Globus pallidus (tissue), 1 donor: ENCODE measurements around the gene KCNQ1.
"Not testable (repeated sequence)": the region's sequence is repeated elsewhere in the genome, so short reads cannot be mapped to it uniquely, and the experiment has no call there.

ENCODE experiments used
- DNase-seq: peaks from one replicate; pipeline ENCODE4 v3.0.0-alpha.2; 2015; ENCODE audit warnings: low spot score

The KCNQ1 gene

GRCh38 chr11:2592559-2593392 lies 148.0 kb downstream of the KCNQ1 start:
- no peak for DNase-seq

DNA sequence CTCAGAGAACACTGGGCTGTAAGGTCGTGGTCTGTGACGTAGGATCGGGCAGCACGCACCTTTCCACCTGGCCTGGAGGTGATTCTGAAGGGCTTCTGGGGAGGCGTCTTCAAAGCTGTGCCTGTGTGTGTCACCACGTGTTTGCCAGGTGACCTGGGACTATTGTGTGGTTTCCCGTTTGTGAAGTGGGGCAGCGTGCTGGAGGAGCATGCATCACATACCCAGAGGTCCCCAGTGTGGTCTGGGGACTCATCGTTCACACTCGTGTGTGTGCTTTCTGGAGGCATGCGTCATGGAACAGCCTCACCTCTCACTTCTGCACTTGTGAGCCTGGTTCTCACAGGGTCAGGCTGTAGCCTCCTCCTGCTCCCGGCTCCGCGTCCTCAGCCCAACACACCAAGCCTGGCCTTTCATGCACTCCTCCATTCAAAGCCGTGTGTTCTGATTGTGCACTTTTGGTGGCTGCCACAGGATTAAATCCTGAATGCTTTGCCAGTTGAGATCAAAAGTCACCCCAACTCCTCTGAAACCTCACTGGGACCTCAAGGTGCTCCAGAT lies 148.7 kb downstream of the KCNQ1 start:
- no peak for DNase-seq

GRCh38 chr11:2594267-2594666 lies 149.5 kb downstream of the KCNQ1 start:
- no peak for DNase-seq

DNA sequence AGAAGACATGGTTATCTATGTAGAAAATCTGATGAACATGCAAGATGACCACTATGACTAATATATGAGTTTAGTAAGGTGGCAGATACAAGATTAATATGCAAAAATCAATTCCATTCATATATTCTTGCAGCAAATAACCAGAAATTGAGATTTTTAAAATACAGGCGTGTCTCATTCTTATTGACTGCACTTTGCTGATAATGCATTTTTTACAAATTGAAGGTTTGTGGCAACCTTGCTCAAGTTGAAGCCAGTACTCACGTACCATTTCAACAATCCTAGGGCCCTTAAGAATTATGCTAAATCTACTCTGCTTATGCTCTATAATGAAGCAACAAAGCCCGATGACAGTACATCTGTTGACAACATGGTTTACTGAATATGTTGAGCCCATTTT lies 150.4 kb downstream of the KCNQ1 start:
- DNase-seq, result no peak

- DNase-seq, result no peak
Observed at GRCh38 chr11:2599561-2600189, 154.9 kb downstream of the KCNQ1 start.

DNA sequence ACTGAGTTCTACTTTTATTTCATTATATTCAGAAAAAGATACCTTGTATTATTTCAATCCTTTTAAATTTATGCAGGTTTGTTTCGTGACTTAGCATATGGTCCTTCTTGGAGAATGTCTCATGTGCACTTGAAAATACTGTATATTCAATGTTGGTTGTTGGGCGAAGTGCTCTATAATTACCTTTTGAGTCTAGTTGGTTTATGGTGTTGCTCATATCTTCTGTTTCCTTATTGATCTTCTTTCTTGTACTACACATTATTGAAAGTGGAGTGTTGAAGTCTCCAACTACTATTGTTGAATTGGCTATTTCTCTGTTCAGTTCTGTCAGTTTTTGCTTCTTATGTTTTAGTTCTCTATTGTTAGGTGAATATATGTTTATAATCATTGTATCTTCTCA lies 164.5 kb downstream of the KCNQ1 start:
- no peak for DNase-seq

GRCh38 chr11:2612884-2613571 lies 168.2 kb downstream of the KCNQ1 start:
- DNase-seq, result no peak

DNA sequence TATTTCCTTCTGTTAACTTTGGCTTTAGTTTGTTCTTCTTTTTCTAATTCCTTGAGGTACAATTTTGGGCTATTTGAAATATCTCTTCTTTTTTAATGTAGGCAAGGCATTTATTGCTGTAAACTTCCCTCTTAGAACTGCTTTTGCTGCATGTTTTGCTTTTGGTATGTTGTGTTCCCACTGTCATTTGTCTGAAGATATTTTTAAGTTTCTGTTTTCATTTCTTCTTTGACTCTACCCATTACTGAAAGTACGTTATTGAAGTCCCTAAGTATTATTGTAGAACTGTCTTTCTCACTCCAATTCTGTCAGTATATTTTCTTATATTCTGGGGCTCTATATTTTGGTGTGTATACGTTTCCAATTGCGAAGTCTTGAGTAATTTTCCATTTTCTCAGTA lies 177.1 kb downstream of the KCNQ1 start:
- DNase-seq, result no peak

- no peak for DNase-seq
Observed at GRCh38 chr11:2625183-2625582, 180.4 kb downstream of the KCNQ1 start.

GRCh38 chr11:2630679-2631078 lies 185.9 kb downstream of the KCNQ1 start:
- DNase-seq, result no peak

DNA sequence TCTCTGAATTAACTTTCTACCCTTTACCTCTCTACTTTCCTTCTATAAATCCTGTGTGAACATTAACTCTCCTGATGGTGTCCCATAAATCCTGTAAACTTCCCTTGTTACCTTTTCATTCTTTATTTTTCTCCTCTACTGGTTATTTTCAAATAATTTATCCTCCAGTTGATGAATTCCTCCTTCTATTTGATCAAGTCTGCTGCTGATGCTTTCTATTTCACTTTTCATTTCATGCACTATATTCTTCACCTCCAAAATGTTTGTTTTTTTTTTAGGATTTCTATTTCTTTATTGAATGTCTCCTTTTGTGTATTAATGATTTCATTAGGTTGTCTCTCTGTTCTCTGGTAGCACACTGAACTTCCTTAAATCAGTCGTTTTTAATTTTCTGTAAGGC lies 186.4 kb downstream of the KCNQ1 start:
- no peak for DNase-seq

DNA sequence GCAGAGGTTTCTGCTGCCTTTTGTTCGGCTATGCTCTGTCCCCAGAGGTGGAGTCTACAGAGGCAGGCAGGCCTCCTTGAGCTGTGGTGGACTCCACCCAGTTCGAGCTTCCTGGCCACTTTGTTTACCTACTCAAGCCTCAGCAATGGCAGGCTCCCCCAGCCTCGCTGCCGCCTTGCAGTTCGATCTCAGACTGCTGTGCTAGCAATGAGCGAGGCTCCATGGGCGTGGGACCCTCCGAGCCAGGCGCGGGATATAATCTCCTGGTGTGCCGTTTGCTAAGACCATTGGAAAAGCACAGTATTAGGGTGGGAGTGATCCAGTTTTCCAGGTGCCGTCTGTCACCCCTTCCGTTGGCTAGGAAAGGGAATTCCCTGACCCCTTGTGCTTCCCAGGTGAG lies 195.0 kb downstream of the KCNQ1 start:
- DNase-seq, result not testable (repeated sequence)

DNA sequence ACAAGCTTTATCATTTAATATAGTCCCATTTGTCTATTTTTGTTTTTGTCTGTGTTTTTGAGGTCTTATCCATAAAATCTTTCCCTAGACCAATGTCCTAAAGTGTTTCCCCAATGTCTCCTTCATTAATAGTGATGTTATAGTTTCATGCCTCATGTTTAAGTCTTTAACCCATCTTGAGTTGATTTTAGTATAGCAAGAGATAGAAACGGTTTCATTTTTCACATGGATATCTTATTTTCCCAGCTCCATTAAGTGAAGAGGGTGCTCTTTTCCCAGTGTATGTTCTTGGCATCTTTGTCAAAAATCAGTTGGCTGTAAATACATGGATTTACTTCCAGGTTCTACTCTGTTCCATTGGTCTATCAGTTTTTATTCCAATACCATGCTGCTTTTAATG lies 196.8 kb downstream of the KCNQ1 start:
- no peak for DNase-seq

GRCh38 chr11:2643746-2644145 lies 198.9 kb downstream of the KCNQ1 start:
- no peak for DNase-seq

GRCh38 chr11:2644844-2645778 lies 200.3 kb downstream of the KCNQ1 start:
- DNase-seq, result no peak

DNA sequence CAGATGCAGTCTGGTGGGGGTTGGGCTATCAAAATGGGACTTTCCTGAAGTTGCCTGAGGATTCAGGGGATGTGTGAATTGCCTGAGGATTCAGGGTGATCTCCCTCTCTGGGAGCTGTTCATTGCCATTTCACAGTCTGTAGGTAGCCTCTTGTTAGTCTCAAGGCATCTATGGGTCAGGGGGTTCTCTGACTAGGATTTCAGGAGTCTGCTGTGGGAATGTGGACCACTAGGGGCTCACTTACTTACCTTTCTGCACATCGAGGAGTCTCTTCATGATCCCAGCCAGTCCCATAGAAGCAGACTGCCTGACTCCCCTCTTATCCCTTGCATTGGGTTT lies 200.9 kb downstream of the KCNQ1 start:
- no peak for DNase-seq

DNA sequence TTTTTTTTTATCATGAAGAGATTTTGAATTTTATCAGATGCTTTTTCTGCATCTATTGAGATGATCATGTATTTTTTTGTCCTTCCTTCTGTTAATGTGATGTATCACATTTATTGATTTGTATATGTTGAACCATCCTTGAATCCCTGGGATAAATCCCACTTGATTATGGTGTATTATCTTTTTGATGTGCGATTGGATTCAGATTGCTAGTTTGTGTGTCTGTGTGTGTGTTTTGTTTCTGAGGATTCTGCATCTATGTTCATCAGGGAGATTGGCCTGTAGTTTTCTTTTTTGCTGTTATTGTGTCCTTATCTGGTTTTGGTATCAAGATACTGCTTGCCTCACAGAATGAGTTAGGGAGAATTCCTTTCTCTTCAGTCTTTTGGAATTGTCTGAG lies 202.4 kb downstream of the KCNQ1 start:
- no peak for DNase-seq

DNA sequence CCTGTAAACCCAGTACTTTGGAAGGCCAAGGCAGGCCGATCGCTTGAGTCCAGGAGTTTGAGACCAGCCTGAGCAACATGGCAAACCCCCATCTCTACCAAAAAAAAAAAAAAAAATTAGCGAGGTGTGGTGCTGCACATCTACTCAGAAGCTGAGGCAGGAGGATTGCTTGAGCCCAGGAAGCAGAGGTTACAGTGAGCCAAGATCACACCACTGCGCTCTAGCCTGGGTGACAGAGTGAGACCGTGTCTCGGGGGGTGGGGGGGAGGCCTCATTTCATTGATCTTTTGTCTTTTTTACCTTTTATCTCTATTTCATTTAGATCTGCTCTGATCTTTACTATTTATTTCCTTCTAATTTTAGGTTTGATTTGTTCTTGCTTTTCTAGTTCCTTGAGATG lies 203.1 kb downstream of the KCNQ1 start:
- no peak for DNase-seq

DNA sequence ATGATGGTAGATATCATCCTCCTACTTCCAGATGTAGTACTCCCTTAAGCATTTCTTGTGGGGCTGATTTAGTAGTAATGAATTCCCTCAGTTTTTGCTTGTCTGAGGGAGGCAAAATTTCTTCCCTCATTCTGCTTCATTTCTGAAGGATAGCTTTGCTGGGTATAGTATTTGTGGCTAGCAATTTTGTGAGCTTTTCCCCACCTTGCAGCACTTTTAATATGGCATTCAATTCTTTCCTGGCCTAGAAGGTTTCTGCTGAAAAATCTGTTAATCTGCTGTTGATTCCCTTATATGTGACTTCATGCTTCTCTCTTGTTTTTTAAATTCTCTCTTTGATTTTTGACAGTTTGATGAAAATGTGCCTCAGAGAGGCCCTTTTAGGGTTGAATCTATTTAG lies 204.6 kb downstream of the KCNQ1 start:
- DNase-seq, result no peak

GRCh38 chr11:2649848-2650247 lies 205.0 kb downstream of the KCNQ1 start:
- no peak for DNase-seq

- no peak for DNase-seq
Observed at GRCh38 chr11:2650343-2650867, 205.6 kb downstream of the KCNQ1 start.
